A204.1 (cell line): ENCODE data around the gene LRRC72.
"Not testable (repeated sequence)": the region's sequence is repeated elsewhere in the genome, so short reads cannot be mapped to it uniquely, and the experiment has no call there.

ENCODE experiments used
- FAIRE-seq: peaks from 2 replicates; lab custom pipeline; 2012; peaks lifted over from hg19 to GRCh38; lab: Jason Lieb, UNC

The LRRC72 gene

GRCh38 chr7:16583834-16584233, 57.2 kb downstream of the LRRC72 start:
- no peak for FAIRE-seq

GRCh38 chr7:16585540-16585939, 58.9 kb downstream of the LRRC72 start:
- no peak for FAIRE-seq

GRCh38 chr7:16586081-16586874, 59.7 kb downstream of the LRRC72 start:
- FAIRE-seq = no peak

- FAIRE-seq = no peak
Observed at GRCh38 chr7:16587129-16587528, 60.5 kb downstream of the LRRC72 start.

GRCh38 chr7:16587790-16588189, 61.2 kb downstream of the LRRC72 start:
- FAIRE-seq = no peak

GRCh38 chr7:16589881-16590280, 63.3 kb downstream of the LRRC72 start:
- FAIRE-seq = no peak

- no peak for FAIRE-seq
Observed at GRCh38 chr7:16590424-16590823, 63.8 kb downstream of the LRRC72 start.

- FAIRE-seq = no peak
Observed at GRCh38 chr7:16592395-16592794, 65.8 kb downstream of the LRRC72 start.

- no peak for FAIRE-seq
Observed at GRCh38 chr7:16594061-16594460, 67.4 kb downstream of the LRRC72 start.

GRCh38 chr7:16594676-16595075, 68.1 kb downstream of the LRRC72 start:
- no peak for FAIRE-seq

- not testable (repeated sequence) for FAIRE-seq
Observed at GRCh38 chr7:16595596-16595995, 69.0 kb downstream of the LRRC72 start.

- FAIRE-seq = no peak
Observed at GRCh38 chr7:16598015-16598414, 71.4 kb downstream of the LRRC72 start.

- FAIRE-seq = no peak
Observed at GRCh38 chr7:16599860-16600259, 73.2 kb downstream of the LRRC72 start.

- no peak for FAIRE-seq
Observed at GRCh38 chr7:16603633-16604032, 77.0 kb downstream of the LRRC72 start.

GRCh38 chr7:16604054-16604453, 77.4 kb downstream of the LRRC72 start:
- no peak for FAIRE-seq

- FAIRE-seq = no peak
Observed at GRCh38 chr7:16606704-16607103, 80.1 kb downstream of the LRRC72 start.

GRCh38 chr7:16609842-16610450, 83.3 kb downstream of the LRRC72 start:
- FAIRE-seq = no peak

- FAIRE-seq = no peak
Observed at GRCh38 chr7:16611711-16612110, 85.1 kb downstream of the LRRC72 start.

GRCh38 chr7:16615228-16615627, 88.6 kb downstream of the LRRC72 start:
- FAIRE-seq = no peak

GRCh38 chr7:16616122-16616521, 89.5 kb downstream of the LRRC72 start:
- FAIRE-seq = no peak

- no peak for FAIRE-seq
Observed at GRCh38 chr7:16616542-16616941, 89.9 kb downstream of the LRRC72 start.

GRCh38 chr7:16619979-16620408, 93.4 kb downstream of the LRRC72 start:
- FAIRE-seq = no peak

- FAIRE-seq = no peak
Observed at GRCh38 chr7:16626388-16626787, 99.8 kb downstream of the LRRC72 start.

- no peak for FAIRE-seq
Observed at GRCh38 chr7:16627236-16627635, 100.6 kb downstream of the LRRC72 start.
